GM19025 (cell line): ENCODE measurements around the gene PHACTR3.

Experiments
- ATAC-seq: cut with Tn5 transposase; IDR thresholded peaks from one replicate; pipeline ENCODE4 v1.9.1; 2021; ENCODE audit warnings: mild to moderate bottlenecking, low read depth, moderate library complexity; ENCODE audit not compliant: unreplicated experiment

Gene PHACTR3

DNA sequence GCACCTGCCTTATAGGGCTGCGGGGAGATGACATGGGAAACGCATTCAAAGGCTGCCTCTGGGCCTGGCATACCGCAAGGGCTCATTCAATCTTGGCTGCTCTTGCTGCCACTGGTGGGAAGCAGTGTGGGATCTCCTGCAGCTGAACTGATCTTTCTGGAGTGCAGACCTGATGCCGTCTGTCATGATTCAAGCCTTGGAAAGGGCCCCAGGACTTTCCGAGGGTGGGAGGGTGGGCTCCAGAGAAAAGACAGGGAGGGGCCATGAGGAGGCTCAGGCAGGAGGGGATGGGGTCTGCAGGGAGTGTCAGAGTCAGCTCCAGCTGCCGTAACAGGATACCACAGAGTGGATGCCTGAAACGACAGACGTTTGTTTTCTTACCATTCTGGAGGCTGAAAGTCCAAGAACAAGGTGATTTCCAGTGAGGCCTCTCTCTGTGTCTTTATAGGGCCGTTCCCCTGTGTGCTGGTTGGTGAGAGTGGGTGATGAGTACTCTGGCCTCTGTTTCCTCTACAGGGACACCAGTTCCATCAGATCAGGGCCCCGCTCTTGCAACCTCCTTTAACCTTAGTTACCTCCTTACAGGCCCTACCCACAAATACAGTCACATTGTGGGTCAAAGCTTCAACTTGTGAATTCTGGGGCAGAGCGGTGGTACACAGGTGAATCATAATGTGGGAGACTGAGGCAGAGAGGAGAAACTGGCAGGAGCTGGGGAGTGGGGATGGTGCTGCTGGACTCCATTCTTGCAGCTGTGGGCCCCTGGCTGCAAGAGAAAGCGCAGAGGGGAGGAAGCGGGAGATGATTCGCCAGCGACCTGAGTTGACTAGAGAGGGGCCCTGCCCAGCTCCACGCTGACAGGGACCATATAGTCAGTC, 180.7 kb downstream of the PHACTR3 start:
- ATAC-seq, result no peak

DNA sequence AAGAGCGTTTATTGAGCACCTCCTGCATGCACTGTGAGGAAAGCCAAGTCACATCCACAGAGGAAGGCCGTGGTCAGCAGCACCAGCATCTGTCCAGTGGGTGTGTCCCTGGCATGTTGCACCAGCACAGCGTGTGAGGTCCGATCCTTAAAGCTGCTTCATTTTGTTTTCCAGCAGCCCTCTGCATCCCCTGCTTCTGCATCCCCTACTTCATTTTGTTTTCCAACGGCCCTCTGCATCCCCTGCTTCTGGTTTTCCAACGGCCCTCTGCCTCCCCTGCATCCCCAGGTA, 181.3 kb downstream of the PHACTR3 start:
- ATAC-seq, result no peak

DNA sequence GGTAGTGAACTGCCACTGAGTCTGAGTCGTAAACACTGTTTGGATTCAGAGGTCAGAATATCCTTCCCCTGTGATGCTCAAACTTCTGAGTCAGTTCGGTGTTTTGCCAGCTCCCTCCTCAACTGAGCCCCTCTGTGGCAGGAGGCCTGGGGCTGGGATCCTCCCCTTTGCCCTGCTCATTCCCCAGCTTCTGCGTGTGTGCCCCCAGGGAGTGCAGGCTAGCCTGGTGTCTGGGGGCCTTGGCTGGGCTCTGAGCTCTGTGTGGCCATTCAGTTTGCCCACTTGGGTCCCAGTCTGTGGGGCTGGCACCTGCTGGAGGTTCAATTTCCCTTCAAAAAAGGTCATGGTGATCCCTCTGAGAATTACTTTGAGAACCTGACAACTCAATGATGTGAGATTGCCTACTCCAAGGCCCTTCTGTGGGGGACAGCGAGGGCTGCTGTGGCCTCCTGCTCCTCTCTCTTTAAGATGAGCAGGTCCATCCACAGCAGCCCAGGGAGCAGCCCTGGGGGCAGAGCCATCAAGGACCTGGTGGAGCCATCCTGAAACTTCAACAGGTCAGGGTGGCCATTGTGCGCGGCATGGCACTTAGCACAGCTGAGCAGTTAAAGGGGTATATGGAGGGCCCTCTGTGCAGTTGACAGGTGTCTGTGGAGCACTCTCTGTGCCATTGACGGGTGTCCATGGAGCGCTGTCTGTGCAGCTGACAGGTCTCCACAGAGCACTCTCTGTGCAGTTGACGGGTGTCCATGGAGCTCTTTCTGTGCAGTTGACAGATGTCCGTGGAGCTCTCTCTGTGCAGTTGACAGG, 181.9 kb downstream of the PHACTR3 start:
- no peak for ATAC-seq

DNA sequence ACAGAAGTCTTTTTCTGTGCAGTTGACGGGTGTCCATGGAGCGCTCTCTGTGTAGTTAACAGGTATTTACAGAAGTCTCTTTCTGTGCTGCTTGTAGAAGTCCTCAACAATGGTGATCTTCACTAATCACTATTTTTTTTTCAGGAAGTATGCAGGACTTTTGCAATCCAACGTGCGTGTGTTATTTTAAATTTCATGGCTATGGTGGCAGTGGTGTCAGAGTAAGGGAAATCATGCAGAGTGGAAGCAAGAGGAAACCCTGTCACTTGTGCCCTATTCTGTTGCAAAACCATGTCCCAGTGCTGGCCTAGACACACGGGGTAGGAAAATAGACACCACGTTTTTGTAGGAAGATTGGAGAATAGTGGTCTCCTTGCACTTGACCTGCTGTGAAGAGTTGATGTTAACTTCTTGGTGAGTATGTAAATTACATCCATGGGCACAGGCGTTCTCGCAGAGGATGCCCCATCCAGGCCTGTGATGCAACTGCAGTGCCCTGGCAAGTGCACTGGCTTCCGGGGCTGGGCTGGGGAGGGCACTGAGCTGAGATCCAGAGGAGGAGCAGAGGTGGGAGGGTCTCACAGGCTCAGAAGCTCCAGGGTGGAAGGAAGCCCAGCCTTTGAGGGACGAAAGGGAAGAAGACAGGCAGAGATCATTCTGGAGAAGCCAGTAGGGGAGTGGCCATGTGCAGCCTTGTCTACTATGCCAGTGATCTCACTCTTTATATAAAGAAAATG, 182.6 kb downstream of the PHACTR3 start:
- ATAC-seq, result no peak

DNA sequence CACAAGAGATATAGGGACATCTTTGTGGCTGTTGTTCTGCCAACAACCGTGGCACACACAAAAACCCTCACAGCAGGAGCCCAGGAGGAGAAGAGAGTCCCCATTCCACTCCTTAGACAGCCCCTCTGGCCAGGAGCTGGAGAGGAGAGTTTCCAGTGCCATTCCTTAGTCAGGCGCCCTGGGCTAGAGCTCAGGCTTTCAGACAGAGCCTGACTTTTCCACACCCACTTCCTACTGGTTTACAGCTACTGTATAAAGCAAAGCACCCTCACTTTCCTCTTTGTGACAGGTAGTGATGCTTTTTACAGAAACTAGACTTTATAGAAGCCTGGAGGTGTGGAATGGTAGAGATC, 183.2 kb downstream of the PHACTR3 start:
- ATAC-seq, result no peak

DNA sequence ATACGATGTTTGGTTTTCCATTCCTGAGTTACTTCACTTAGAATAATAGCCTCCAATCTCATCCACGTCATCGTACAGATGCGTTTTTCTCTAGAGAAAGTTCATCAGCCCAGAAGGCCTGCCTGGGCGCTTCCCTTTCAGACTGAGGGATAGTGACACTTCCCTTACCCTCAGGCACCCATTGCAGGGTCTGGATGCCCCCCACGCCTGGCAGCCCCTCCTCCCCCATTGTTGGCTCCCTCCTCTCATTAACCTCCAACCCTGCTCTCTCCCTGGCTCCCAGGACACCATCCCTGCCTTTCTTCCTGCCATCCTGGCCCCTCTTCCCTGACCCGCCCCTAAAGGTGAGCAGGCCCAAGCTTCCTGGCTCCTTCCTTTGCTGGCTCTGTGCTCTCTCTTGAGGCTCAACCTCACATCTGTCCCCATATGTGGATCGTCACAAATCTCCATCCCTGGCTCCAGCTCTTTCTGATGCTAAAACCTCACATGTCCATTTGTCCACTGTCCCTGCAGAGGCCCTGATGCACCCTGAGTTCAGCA, 183.9 kb downstream of the PHACTR3 start:
- no peak for ATAC-seq

DNA sequence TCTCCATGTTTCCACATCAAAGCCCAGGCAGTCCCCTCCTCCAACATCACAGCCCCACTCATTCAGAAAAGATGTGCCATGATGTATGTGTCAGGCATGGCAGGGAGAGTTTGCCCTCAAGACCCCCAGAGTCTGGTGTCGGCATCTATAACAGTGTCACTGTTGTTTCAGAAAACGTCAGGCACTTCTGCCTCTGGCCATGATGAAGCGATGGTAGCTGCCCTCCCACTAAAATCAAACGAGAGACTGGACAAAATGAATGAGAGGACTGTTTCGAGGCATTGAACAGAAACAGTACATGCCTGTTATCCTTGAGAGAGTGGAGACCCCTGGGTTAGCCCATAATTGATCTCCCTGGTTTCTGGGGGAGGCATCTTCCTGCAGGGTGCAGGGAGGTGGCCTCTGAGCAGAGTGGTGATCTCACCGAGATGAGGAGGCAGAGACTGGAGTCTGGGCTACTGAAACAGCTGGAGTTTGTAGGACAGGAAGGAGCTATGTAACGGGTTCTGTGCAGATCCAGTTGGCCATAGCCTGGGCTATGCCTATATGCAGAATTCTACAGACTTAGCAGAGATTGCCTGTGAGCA, 184.6 kb downstream of the PHACTR3 start:
- ATAC-seq, result no peak

DNA sequence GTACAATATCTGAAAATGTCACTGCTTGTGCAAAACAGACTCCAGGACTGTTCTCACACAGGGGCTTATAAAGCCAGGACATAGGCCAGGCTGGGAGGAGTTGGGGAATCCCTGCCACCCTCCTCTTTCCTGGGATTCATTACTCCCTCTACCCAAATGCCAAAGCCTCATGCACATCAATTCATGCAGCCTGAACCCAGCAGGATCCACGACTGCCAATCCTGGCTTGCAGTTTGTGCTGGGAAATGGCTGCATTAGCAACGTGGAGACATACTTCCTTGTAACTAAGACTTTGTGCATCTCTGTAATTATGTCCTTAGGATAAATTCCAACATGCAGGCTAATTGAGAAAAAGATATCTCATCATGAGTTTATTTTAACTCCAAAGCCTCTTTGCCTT, 185.3 kb downstream of the PHACTR3 start:
- no peak for ATAC-seq

DNA sequence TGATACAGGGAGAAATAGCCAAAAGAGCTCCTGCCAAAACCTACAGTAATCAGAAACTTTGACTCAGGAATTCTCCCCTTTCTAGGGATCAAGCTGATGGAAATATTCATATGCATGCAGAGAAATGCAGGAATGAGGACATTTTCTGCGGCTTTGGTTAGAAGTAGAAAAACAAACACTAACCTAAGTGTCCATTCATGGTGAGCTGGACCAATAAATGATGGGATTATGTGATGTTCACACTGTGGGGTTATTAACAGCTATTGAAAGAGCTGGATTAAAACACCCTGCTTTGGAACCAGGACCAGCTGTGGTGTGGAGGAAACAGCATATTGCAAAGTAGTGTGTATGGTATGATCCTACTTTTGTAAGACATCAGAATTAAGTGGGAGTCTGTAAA, 186.0 kb downstream of the PHACTR3 start:
- no peak for ATAC-seq

DNA sequence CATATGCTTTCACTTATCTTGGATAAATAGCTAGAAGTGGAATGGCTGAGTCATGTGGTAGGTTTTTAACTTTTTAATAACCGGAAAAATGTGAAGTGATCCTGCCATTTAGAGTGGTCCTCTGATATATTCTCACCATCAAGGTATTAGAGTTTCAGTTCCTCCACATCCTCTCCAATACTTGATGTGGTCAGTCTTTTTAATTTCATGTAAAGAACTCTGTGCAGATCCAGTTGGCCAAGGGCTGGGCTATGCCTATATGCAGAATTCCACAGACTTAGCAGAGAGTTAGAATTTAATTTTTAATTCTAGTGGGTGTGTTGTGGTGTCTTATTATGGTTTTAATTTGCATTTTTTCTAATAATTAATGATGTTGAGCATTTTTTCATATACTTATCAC, 188.0 kb downstream of the PHACTR3 start:
- ATAC-seq, result no peak

DNA sequence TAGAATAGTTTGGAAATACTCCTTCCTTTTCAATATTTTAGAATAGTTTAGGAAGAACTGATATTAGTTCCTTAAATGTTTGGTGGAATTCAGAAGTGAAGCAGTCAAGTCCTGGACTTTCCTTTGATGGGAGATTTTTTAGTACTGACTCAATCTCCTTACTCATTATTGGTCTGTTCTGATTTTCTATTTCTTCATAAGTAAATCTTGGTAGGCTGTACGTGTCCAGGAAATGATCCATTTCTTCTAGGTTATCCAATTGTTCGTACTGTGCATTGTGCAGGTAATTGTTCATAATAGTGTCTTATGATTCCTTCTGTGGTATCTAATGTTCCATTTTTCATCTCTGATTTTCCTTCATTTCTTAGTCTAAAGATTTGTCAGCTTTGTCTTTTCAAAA, 190.2 kb downstream of the PHACTR3 start:
- ATAC-seq, result no peak

DNA sequence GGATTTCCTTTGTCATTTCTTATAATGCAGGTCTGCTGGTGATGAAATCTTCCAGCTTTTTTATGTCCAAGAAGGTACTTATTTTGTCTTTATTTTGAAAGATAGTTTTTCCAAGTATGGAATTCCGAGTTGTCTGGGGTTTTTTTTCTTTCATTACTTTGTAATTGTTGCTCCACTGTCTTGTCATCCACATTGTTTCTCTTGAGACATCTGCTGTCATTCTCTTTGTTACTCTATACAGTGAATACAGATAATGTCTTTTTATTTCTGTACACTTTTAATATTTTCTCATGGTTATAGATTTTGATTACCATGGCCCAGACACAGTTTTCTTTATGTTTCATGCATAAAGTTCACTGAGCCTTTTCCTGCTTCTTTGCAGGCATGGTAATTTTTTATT, 196.0 kb downstream of the PHACTR3 start:
- no peak for ATAC-seq

DNA sequence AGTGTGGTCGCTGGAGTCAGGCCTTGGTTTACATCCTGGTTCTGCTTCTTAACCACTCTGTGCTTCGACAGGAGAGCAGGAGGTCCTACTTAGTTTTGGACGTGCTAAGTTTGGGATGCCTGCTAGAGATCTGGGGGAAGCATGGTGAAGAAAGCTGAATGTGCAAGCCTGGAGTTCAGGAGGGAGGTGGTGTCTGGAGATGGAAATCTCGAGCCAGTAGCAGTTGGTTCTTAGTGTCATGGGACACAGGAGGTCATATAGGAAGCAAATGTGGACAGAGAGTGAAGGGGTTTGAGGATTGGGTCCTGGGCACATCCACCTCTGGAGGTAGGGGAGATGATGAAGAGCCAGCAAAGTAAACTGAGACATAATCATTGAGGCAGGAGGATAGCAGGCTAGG, 197.7 kb downstream of the PHACTR3 start:
- no peak for ATAC-seq

DNA sequence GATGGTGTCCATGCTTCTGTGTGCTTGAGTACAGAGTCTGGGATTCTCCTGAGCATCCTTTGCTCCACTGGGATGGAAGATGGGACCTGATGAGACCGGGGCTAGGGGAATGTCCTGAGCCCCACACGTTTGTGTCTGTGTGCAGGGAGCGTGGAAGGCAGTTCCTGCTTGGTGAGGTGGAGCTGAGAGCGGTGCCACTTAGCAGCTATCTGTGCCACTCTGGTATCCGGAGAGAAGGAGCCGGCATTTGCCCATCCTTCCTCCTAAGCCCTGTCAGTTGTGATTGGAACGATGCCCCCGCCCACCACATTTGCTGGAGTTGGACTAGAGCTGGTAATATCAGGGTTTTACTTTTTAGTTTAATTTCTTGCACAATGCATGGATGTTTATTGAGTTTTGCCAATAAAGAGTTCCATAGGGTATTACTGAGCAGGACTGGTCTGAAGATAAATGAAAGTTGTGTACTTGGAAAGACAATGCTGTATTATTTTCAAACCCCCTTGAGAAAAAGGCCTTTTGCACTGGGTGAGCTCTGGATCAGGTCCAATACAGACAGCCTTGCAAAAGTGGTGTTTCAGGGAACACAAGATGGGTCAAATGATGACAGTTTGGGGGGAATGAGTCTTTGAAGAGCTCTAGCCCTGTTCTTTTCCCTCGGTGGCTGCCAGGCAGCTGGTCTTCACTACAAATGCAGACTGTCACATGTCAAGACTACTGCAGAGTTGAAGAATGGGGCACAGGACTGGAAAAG, 198.3 kb downstream of the PHACTR3 start:
- no peak for ATAC-seq

DNA sequence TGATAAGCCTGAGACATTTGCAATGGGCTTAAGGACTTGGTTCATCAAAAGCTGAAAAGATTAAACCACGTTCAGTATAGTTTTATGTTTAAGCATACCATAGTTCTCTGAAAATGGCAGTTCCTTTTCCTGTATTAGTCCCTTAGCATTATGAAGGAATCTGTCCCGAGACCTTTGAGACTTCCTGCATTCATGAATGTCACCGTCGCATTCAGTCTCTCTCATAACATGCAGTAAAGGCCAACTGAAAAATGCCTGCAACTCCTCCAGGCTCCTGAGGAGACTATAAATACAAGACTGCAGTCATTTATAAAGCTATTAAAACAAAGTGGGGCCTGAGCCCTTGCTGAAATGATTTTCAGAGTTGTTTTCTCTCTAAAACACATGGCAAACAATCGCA, 200.0 kb downstream of the PHACTR3 start:
- ATAC-seq, result no peak

DNA sequence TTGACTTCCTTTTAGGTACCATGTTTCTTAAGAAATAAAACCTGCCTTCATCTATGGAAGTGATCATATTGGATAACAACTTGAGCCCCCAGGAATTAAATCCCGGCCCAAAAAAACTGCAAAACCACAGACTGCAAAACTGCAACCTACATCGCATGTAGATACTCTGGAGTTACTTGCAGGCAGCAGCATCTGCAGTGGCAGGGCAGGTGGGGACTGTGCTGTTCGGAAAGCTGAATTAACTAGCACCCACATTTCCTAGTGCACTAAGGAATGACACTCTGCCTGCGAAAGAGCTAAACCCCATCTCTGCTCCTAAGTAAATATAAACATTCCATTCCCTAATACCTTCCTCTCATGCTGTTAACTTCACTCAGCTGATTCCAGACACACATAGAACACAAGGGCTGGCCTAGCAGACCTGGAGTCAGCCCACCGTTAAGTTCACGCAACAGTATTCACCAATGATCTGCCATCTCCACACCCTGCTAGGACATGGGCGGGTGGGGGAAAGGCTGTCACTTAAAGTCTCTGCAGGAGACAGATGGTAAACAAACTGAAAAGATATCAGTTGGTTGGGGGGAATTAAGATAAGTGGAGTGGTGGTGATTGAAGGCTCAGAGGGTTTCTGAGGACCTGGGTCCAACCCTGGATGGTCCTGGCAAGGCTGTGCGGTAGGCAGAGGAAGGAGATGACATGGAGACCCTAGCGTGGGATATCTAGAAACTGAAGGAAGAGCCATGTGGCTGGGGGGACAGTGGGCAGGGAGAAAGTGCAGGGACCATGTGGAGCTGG, 200.7 kb downstream of the PHACTR3 start:
- ATAC-seq, result no peak

DNA sequence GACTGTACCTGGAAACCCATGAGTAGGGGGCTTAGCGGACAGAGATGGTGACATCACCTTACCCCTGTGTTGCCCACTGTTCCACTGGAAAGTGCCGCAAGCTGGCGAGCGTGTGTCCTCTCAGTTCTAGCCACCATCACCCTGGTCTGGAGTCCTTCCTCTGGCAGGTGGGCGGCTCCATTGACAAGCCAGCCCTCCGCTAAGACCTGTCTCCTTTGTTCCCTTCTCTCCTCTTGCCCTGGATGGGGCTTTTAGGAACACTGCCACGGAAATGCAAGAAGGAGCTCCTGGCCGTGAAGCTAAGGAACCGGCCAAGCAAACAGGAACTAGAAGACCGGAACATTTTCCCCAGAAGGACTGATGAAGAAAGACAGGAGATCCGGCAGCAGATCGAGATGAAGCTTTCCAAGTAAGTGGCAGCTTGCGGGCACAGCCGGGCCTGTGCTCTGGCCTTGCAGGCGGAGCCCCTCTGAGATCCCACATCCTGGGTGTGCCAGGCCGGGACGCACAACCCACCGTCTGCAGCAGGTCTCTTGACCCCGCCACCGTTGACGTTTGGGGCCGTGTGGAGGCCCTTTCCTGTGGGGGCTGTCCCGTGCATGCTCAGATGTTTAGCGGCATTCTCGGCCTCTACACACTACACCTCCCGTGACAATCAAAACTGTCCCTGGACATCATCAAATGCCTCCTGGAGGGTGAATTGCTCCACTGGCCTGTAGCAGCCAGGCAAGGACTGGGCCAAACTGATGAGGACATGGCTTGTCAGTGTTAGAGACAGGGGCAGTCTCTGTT, 201.6 kb downstream of the PHACTR3 start:
- no peak for ATAC-seq

DNA sequence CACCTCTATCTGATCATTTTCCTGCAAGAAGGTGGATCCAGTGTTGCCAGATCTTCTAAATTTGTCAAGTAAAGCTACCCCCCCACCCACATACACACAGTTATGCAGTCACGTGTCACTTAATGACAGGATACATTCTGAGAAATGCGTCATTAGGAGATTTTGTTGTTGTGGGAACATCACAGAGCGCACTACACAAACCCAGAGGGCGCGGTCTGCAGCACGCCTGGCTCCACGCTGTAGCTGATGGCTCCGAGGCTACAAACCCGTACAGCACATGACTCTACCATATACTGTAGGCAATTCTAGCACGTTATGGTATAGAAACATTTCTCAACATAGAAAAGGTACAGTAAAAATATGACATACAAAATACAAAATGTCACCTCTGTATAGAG, 202.2 kb downstream of the PHACTR3 start:
- ATAC-seq, result no peak
